Left lung (tissue), 10 donors: Measurements from ENCODE around the gene JAZF1. TPM values are rescaled to one million over a fixed set of nuclear protein-coding genes. Genes with fewer than 3 reads are reported as not detected.

Source experiments
- ATAC-seq: fragments of 200-7000 bp; cut with Tn5 transposase; one replicate; pipeline ENCODE4 v1.9.1; 2020; ENCODE audit warnings: moderate library complexity
- DNase-seq, 4 donors: peaks; one replicate each; pipeline ENCODE4 v3.0.0-alpha.2; 2013 to 2020
- H3K27ac ChIP-seq, 2 donors: fragments of 200-600 bp; sonication (generic) in 1 of 2; one replicate each; pipeline versions ENCODE4 v1.5.0 to v1.8.0; 2020 to 2021
- H3K27me3 ChIP-seq, 2 donors: fragments of 200-600 bp; sonication (generic) in 1 of 2; one replicate each; pipeline versions ENCODE4 v1.5.0 to v1.8.0; 2020 to 2021
- H3K36me3 ChIP-seq, 2 donors: fragments of 200-600 bp; sonication (generic) in 1 of 2; one replicate each; pipeline versions ENCODE4 v1.5.0 to v1.8.0; 2020 to 2021
- H3K4me1 ChIP-seq, 2 donors: fragments of 200-600 bp; one replicate each; pipeline ENCODE4 v1.8.0; 2021
- H3K4me3 ChIP-seq, 2 donors: fragments of 200-600 bp; sonication (generic) in 1 of 2; one replicate each; pipeline versions ENCODE4 v1.5.0 to v1.8.0; 2020 to 2021; ENCODE audit warnings: mild to moderate bottlenecking in 1 of 2
- H3K9me3 ChIP-seq, 2 donors: fragments of 200-600 bp; sonication (generic) in 1 of 2; one replicate each; pipeline versions ENCODE4 v1.5.0 to v1.8.0; 2020 to 2021
- intact Hi-C, 2 donors: fragments of 100-400 bp; cut with DNase I; formaldehyde crosslinking; loops; one replicate each; pipeline versions ENCODE4 v1.11.2 to v1.14.2; 2022
- polyA plus RNA-seq, 6 donors: library from polyadenylated mRNA; unstranded; fragments of 120-200 nt; gene quantifications; one replicate each; pipeline ENCODE4 v1.2.1, GENCODE V29; 2013; ENCODE audit not compliant: insufficient read length in 6 of 6
- total RNA-seq, 2 donors: library from RNA; stranded (reverse); fragmentation: NEBNext Ultra II Directional; extraction: Animal tissue kit (Norgen Biotek cat#: 25700); gene quantifications; one replicate each; pipeline ENCODE4 v1.2.1, GENCODE V29; 2021
- TF ChIP-seq, protein P1 (sequence below), 2 donors: fragments of 200-600 bp; sonication (generic) in 1 of 2; IDR thresholded peaks; one replicate each; pipeline versions ENCODE4 v1.5.0 to v1.8.0; 2021; ENCODE audit warnings: antibody characterized with exemption in 2 of 2
- donor health status: DM: no; HTN: yes; CAD: no.
- donor health status: DM: no; HTN: no; CAD: no.

JAZF1 gene
- total and polyA plus RNA-seq, 8 donors: 11.1 to 18.2 (median 13.8) TPM

DNA sequence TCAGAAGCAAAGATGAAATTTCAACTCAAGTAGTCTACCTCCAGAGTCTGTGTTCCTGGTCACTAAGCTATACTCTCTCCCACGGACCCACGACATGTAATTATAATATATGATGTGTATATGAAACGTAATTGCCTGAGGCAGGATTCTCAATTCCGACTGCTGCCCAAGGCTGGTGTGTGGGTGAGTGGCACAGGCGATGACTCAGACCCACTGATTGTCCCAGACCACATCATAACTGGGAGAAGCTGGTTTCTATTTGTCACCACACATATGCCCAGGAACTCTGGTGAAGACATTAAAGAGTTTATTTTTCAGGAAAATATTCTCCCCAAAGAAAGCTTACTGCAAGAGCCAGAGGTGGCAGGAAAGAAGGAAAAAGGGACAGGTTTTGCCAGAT is 219.3 kb downstream of the JAZF1 start:
- Histone ChIP-seq H3K27me3 (no peaks in the 10 kb centered on the region), H3K36me3 (no peaks in the 10 kb centered on the region), H3K27ac (no peak overlapping the region), H3K4me1 (no peaks in the 10 kb centered on the region), H3K4me3 (no peak overlapping the region), H3K9me3 (no peaks in the 10 kb centered on the region)
- ATAC-seq (no peak), DNase-seq (no peak)
- TF ChIP-seq, protein P1, sequence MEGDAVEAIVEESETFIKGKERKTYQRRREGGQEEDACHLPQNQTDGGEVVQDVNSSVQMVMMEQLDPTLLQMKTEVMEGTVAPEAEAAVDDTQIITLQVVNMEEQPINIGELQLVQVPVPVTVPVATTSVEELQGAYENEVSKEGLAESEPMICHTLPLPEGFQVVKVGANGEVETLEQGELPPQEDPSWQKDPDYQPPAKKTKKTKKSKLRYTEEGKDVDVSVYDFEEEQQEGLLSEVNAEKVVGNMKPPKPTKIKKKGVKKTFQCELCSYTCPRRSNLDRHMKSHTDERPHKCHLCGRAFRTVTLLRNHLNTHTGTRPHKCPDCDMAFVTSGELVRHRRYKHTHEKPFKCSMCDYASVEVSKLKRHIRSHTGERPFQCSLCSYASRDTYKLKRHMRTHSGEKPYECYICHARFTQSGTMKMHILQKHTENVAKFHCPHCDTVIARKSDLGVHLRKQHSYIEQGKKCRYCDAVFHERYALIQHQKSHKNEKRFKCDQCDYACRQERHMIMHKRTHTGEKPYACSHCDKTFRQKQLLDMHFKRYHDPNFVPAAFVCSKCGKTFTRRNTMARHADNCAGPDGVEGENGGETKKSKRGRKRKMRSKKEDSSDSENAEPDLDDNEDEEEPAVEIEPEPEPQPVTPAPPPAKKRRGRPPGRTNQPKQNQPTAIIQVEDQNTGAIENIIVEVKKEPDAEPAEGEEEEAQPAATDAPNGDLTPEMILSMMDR (IDR thresholded peaks at IDR 0.05): no peak
- intact Hi-C loops: no loop called here

DNA sequence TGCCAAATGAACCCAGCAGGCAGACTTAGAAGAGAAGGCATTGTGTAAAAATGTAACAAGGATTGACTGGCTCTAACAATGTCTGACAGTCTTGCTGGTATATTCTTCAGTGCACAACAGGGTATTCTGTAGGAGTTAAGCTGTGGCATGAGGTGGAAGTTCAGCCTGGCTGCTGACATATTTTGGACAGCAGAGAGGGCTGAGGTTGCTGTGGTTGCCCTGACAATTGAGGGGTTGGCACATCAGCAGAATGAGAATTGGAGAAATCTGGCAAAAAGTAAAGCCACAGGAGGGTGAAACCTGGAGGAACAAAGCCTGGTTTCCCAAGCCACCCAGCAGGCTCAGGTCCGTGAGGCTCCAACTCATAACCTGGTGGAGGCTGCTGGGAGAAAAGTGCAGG is 220.2 kb downstream of the JAZF1 start:
- H3K4me1 ChIP-seq: no peaks in the 10 kb centered on the region
- no peaks in the 10 kb centered on the region for H3K27me3 ChIP-seq
- ATAC-seq (no peak), DNase-seq (no peak)
- H3K9me3 ChIP-seq: no peaks in the 10 kb centered on the region
- H3K27ac ChIP-seq: no peak overlapping the region
- intact Hi-C loops: no loop called here
- no peaks in the 10 kb centered on the region for H3K36me3 ChIP-seq
- no peak overlapping the region for H3K4me3 ChIP-seq
- TF ChIP-seq, protein P1 (IDR thresholded peaks at IDR 0.05): no peak

- intact Hi-C loops: no loop called here
These were observed 221.6 kb downstream of the JAZF1 start for GRCh38 chr7:27958933-27959548.

GRCh38 chr7:27955596-27955995 is 225.0 kb downstream of the JAZF1 start:
- ATAC-seq (no peak), DNase-seq (no peak)
- Histone ChIP-seq H3K27ac (no peak overlapping the region), H3K9me3 (no peaks in the 10 kb centered on the region), H3K36me3 (no peaks in the 10 kb centered on the region), H3K27me3 (no peaks in the 10 kb centered on the region), H3K4me1 (no peaks in the 10 kb centered on the region), H3K4me3 (no peak overlapping the region)
- TF ChIP-seq, protein P1 (IDR thresholded peaks at IDR 0.05): no peak
- intact Hi-C loops: no loop called here

More at GRCh38 chr7:27958933-27959548, 221.6 kb downstream of the JAZF1 start:
- Histone ChIP-seq H3K27me3 (no peaks in the 10 kb centered on the region), H3K27ac (no peak overlapping the region), H3K4me3 (no peak overlapping the region), H3K4me1 (no peaks in the 10 kb centered on the region), H3K36me3 (no peaks in the 10 kb centered on the region), H3K9me3 (no peaks in the 10 kb centered on the region)
- TF ChIP-seq, protein P1 (IDR thresholded peaks at IDR 0.05): no peak
- DNase-seq (no peak), ATAC-seq (no peak)

GRCh38 chr7:27955011-27955410 is 225.6 kb downstream of the JAZF1 start:
- Histone ChIP-seq H3K9me3 (no peaks in the 10 kb centered on the region), H3K4me3 (no peak overlapping the region), H3K27ac (no peak overlapping the region), H3K27me3 (no peaks in the 10 kb centered on the region), H3K4me1 (no peaks in the 10 kb centered on the region), H3K36me3 (no peaks in the 10 kb centered on the region)
- intact Hi-C loops: no loop called here
- ATAC-seq: no peak
- TF ChIP-seq, protein P1 (IDR thresholded peaks at IDR 0.05): no peak
- no peak for DNase-seq
